ENCODE measurements around the gene CUEDC2.

Gene CUEDC2

GRCh38 chr10:102396730-102397151 is 35.6 kb downstream of the CUEDC2 start:
- DNase-seq (ENCODE audit: low read depth), result no peak

GRCh38 chr10:102396317-102396650 is 36.1 kb downstream of the CUEDC2 start:
- no peak for DNase-seq (ENCODE audit: low read depth)

GRCh38 chr10:102395400-102396316 is 36.7 kb downstream of the CUEDC2 start, which contains the start of gene NFKB2:
Gene NFKB2, plus strand, starts transcription at chr10:102395705. Its CDS starts 255 bp downstream, at chr10:102395960.
- peak; percentile 79 for DNase-seq (ENCODE audit: low read depth)

GRCh38 chr10:102394801-102395399 is 37.5 kb downstream of the CUEDC2 start:
- no peak for DNase-seq (ENCODE audit: low read depth)

GRCh38 chr10:102394079-102394800 is 38.1 kb downstream of the CUEDC2 start:
- peak; percentile 88 for DNase-seq (ENCODE audit: low read depth)

GRCh38 chr10:102393411-102394078 is 38.8 kb downstream of the CUEDC2 start:
- DNase-seq (ENCODE audit: low read depth), result no peak

GRCh38 chr10:102392306-102392705 is 40.1 kb downstream of the CUEDC2 start:
- DNase-seq (ENCODE audit: low read depth), result no peak

- no peak for DNase-seq (ENCODE audit: low read depth)
These were observed 42.5 kb downstream of the CUEDC2 start for GRCh38 chr10:102389894-102390293.

DNA sequence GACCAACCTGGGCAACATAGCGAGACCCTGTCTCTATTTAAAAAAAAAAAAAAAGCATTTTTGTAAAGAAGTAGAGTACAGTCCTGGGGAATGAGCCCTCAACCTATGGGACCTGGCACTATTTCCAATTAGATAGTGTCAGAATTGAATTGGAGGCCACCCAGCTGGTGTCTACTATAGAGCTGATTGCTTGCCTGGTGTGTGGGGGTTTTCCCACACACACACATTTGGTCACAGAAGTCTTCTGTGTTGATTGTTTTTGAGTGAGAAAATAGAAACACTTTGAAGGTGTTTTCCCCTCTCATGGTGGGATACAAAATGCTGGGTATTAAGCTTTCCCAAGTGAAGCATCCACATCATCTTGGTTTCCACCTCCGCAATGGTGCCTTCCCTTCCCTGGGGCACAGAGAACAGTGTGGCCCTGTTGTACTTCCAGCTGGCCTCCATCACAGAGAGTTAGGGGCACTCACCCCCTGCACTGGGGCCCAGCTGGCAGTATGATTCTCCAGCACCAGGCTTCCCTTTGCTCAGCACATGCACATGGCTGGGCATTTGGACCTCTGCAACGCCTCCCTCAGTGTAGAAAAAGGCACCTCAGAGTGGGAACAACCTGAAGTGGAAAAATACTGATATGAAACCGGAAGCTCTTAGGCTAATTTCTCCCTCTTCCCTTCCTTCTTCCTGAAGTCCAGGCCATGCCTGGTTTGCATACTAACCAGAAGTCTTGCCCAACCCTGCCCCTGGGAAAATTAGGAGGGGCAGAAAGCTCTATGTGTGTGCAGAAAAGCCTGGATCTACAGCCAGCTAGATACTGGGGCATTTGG is 47.6 kb downstream of the CUEDC2 start:
- DNase-seq (ENCODE audit: low read depth), result peak; percentile 67

GRCh38 chr10:102384053-102384452 is 48.3 kb downstream of the CUEDC2 start:
- DNase-seq (ENCODE audit: low read depth), result peak; percentile 6

DNA sequence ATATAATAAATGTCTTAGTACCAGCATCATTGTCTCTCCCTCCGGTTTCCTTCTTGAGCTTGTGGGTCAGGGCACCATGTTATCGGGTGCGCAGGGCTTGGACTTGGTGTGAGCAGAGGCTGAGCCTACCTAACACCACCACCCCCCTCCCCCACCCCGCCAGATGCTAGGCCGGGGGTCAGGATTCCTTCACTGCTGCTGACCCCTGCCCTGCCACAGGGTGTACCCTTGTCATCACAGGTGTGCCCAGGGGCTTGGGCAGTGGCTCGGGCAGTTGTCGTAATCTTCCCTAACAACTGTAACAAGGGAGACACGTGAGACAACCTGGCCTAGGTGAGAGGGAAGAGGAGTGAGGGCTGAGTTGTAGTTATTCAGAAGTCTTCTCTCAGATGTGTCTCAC is 49.5 kb downstream of the CUEDC2 start:
- no peak for DNase-seq (ENCODE audit: low read depth)

GRCh38 chr10:102381983-102382382 is 50.4 kb downstream of the CUEDC2 start:
- DNase-seq (ENCODE audit: low read depth), result no peak

DNA sequence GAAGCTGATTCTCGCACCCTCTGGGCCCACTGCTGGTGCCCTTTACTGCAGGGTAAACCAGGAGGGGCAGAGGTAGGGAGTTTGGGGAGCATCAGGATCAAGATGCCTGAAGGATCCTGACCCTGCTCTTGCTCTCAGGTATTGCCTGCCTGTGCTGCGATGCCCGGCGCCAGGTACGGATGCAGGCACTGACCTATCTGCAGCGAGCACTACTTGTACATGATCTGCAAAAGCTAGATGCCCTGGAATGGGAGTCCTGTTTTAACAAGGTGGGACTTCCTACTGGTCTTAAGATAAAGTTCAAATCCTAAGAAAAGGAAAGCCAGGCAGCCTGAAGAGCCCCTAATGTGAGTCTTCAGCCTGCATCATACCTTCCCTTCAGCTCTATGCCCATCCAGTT is 53.0 kb downstream of the CUEDC2 start:
- DNase-seq (ENCODE audit: low read depth), result no peak

- no peak for DNase-seq (ENCODE audit: low read depth)
These were observed 55.5 kb downstream of the CUEDC2 start for GRCh38 chr10:102376901-102377300.

- DNase-seq (ENCODE audit: low read depth), result no peak
These were observed 56.5 kb downstream of the CUEDC2 start for GRCh38 chr10:102375867-102376266.

GRCh38 chr10:102375250-102375649 is 57.1 kb downstream of the CUEDC2 start:
- no peak for DNase-seq (ENCODE audit: low read depth)
